CD4-positive, alpha-beta T cell (primary cell): ENCODE data around the gene NPAS3. TPM values are rescaled to one million over a fixed set of nuclear protein-coding genes. Genes with fewer than 3 reads are reported as not detected.

Experiments used
- ATAC-seq: fragments of 200-7000 bp; cut with Tn5 transposase; one replicate; pipeline ENCODE4 v1.10.0; 2022; ENCODE audit warnings: mild to moderate bottlenecking; ENCODE audit not compliant: poor library complexity
- CTCF ChIA-PET: fragments of 350-600 bp; sonication (Branson Sonifier 250); formaldehyde crosslinking; loops from one replicate; lab custom pipeline; 2021; ENCODE audit warnings: antibody characterized with exemption, inconsistent platforms; lab: Charles Lee
- POLR2A ChIA-PET: fragments of 350-600 bp; sonication (Branson Sonifier 250); formaldehyde crosslinking; loops from one replicate; lab custom pipeline; 2021; ENCODE audit warnings: antibody characterized with exemption, inconsistent platforms; lab: Charles Lee
- DNase-seq, 14 experiments: peaks; one replicate each; pipeline ENCODE4 v3.0.0-alpha.2; 2013 to 2020; ENCODE audit warnings: mixed read lengths in 2 of 14
- H3K27ac ChIP-seq, 2 donors: one replicate each; pipeline versions ENCODE4 v1.5.1 to v1.7.0; 2013; ENCODE audit warnings: low read length in 2 of 2, low read depth in 1 of 2, mild to moderate bottlenecking in 1 of 2
- H3K27me3 ChIP-seq, 2 experiments: 1 replicate in 1 of 2; 2 replicates in 1 of 2; pipeline versions ENCODE4 v1.6.1 to v1.7.0; 2013; ENCODE audit warnings: low read length in 2 of 2, control low read depth in 1 of 2, mild to moderate bottlenecking in 1 of 2, moderate library complexity in 1 of 2; ENCODE audit not compliant: insufficient read depth in 2 of 2, control insufficient read depth in 1 of 2
- H3K36me3 ChIP-seq: one replicate; pipeline ENCODE4 v1.6.1; 2013; ENCODE audit warnings: low read length, control low read depth; ENCODE audit not compliant: insufficient read depth
- H3K4me1 ChIP-seq: one replicate; pipeline ENCODE4 v1.6.1; 2013; ENCODE audit warnings: low read length, control low read depth; ENCODE audit not compliant: insufficient read depth
- H3K4me3 ChIP-seq: one replicate; pipeline ENCODE4 v1.5.1; 2013; ENCODE audit warnings: mild to moderate bottlenecking, low read length, moderate library complexity
- H3K9me3 ChIP-seq, 2 experiments: 1 replicate in 1 of 2; 2 replicates in 1 of 2; pipeline versions ENCODE4 v1.6.1 to v1.7.0; 2013; ENCODE audit warnings: low read length in 2 of 2, mild to moderate bottlenecking in 2 of 2, control low read depth in 1 of 2, moderate library complexity in 1 of 2; ENCODE audit not compliant: control insufficient read depth in 1 of 2, insufficient read depth in 1 of 2
- H3K27ac Mint-ChIP-seq: one replicate; pipeline ENCODE4 v1.8.0; 2020; ENCODE audit warnings: mixed read lengths
- H3K27me3 Mint-ChIP-seq: one replicate; pipeline ENCODE4 v1.8.0; 2021; ENCODE audit warnings: mixed read lengths
- H3K36me3 Mint-ChIP-seq: one replicate; pipeline ENCODE4 v1.8.0; 2021; ENCODE audit warnings: low read depth, mixed read lengths
- H3K4me1 Mint-ChIP-seq: one replicate; pipeline ENCODE4 v1.8.0; 2021; ENCODE audit warnings: low read depth, mixed read lengths
- H3K4me3 Mint-ChIP-seq: one replicate; pipeline ENCODE4 v1.8.0; 2020; ENCODE audit warnings: mild to moderate bottlenecking, mixed read lengths
- H3K9me3 Mint-ChIP-seq: one replicate; pipeline ENCODE4 v1.8.0; 2020; ENCODE audit warnings: mixed read lengths
- intact Hi-C, 2 experiments: fragments of 100-400 bp; cut with DNase I in 1 of 2; cut with micrococcal nuclease in 1 of 2; formaldehyde crosslinking; loops; one replicate each; pipeline versions ENCODE4 v1.15.1 to v1.9.0; 2023 to 2025; cut with DNase I, micrococcal nuclease
- total RNA-seq, 174 experiments: library from RNA in 2 of 174; stranded (reverse) in 2 of 174; gene quantifications; one replicate each; pipeline ENCODE4 v1.2.3 and lab custom pipeline; 2021 to 2026
- TF ChIP-seq, protein P1 (sequence below): fragments of 200-600 bp; IDR thresholded peaks from one replicate; pipeline ENCODE4 v1.8.0; 2022; ENCODE audit warnings: antibody characterized with exemption, mild to moderate bottlenecking

The NPAS3 gene
- total RNA-seq, 2 experiments from 2014 or later: not detected

DNA sequence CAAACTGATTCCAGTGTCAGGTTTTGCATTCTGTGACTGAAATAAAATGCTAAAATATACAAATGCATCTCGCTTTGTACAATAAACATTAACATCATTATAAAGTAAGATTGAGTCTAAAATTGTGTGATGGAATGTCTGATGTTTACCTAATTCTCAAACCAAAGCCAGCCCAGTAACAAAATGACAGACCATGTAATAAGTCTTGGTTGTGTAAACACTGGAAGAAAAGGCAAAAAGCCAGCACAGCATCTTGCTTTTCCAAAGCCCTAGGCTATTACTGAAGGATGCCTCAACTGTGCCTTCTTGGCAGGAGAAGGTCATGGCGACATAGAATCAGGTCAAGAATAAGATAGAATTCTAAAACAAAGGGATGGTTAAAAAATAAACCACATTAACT, 842.6 kb downstream of the NPAS3 start:
- no peak overlapping the region for H3K27ac Mint-ChIP-seq
- no peaks in the 10 kb centered on the region for H3K36me3 Mint-ChIP-seq
- POLR2A ChIA-PET: no interaction called here
- intact Hi-C loops: no loop called here
- no peak for DNase-seq
- Histone ChIP-seq H3K9me3 (no peaks in the 10 kb centered on the region), H3K27ac (no peak overlapping the region), H3K36me3 (no peaks in the 10 kb centered on the region), H3K4me3 (no peak overlapping the region), H3K4me1 (no peaks in the 10 kb centered on the region), H3K27me3 (no peaks in the 10 kb centered on the region)
- no peaks in the 10 kb centered on the region for H3K4me1 Mint-ChIP-seq
- ATAC-seq: no peak
- H3K27me3 Mint-ChIP-seq: peaks cover 9% of the 10 kb centered on the region
- TF ChIP-seq, protein P1, sequence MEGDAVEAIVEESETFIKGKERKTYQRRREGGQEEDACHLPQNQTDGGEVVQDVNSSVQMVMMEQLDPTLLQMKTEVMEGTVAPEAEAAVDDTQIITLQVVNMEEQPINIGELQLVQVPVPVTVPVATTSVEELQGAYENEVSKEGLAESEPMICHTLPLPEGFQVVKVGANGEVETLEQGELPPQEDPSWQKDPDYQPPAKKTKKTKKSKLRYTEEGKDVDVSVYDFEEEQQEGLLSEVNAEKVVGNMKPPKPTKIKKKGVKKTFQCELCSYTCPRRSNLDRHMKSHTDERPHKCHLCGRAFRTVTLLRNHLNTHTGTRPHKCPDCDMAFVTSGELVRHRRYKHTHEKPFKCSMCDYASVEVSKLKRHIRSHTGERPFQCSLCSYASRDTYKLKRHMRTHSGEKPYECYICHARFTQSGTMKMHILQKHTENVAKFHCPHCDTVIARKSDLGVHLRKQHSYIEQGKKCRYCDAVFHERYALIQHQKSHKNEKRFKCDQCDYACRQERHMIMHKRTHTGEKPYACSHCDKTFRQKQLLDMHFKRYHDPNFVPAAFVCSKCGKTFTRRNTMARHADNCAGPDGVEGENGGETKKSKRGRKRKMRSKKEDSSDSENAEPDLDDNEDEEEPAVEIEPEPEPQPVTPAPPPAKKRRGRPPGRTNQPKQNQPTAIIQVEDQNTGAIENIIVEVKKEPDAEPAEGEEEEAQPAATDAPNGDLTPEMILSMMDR: no peak
- no peak overlapping the region for H3K4me3 Mint-ChIP-seq
- H3K9me3 Mint-ChIP-seq: no peaks in the 10 kb centered on the region
- CTCF ChIA-PET: no interaction called here

DNA sequence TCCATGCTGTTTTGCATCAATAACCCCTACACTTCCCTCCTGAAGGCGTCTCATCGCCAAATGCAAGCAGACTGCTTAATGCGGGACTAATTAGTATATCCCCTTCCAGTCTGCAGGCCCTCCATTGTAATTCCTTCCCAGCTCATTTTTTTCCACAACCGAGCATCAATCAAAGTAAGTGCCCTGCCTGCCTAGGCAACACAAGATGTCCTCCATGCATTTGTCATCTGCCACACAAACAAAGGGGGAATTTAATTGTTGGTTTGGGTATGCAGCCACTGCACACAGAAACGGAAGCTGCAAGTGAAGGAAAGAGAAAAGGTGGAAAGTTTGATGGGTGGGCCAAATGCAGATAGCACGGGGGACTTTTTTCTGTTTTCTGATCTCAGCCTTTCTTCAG, 844.2 kb downstream of the NPAS3 start:
- no peaks in the 10 kb centered on the region for H3K9me3 Mint-ChIP-seq
- intact Hi-C loops: no loop called here
- H3K36me3 ChIP-seq: no peaks in the 10 kb centered on the region
- ChIA-PET CTCF (interaction anchor here (1.9 kb wide), 1 partner anchor 10 kb away, joined by 7 read pairs; no protein-coding TSS in a partner anchor), POLR2A (interaction anchor here (0.9 kb wide), 1 partner anchor 17 kb away, joined by 3 read pairs; no protein-coding TSS in a partner anchor)
- DNase-seq: no peak
- no peak overlapping the region for H3K4me3 ChIP-seq
- no peak for ATAC-seq
- no peak overlapping the region for H3K27ac ChIP-seq
- H3K36me3 Mint-ChIP-seq: no peaks in the 10 kb centered on the region
- TF ChIP-seq, protein P1: no peak
- H3K27me3 Mint-ChIP-seq: peaks cover 19% of the 10 kb centered on the region
- H3K27ac Mint-ChIP-seq: no peak overlapping the region
- no peaks in the 10 kb centered on the region for H3K4me1 Mint-ChIP-seq
- H3K27me3 ChIP-seq: no peaks in the 10 kb centered on the region
- no peak overlapping the region for H3K4me3 Mint-ChIP-seq
- no peaks in the 10 kb centered on the region for H3K4me1 ChIP-seq
- H3K9me3 ChIP-seq: no peaks in the 10 kb centered on the region

DNA sequence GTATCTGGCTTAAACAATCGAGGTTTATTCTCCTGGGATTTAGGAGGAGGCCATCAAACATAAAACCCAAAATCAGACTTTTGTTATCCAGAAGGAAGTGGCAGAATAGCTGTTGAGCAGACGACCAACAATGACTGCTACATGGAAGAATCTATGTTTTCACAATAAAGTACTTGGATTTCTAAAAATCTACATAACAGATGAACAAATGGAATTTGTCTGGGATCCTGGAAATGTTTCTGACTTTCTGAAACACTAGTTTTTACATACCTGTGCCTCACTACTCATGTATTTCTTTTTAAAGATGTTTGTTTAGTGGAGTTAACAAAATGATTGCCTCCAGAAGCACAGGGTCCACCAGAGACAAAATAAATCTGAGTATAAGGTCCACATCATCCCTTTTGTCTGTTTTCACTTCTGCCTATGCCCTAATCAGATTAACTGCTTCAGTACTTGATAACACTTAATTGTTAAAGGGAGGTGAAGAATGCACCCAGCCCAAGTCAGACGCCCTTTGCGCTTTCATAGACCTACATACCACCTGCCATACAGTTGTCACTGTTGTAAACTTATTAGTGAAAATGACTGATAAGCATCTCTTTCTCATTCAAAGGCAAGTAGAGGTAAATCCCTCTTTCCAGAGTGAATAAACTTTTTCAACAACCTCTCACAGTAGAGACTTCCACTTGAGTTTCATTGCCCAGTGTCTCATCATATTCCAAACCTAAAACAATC, 847.6 kb downstream of the NPAS3 start:
- peaks cover 21% of the 10 kb centered on the region for H3K27me3 Mint-ChIP-seq
- H3K36me3 Mint-ChIP-seq: no peaks in the 10 kb centered on the region
- H3K9me3 Mint-ChIP-seq: no peaks in the 10 kb centered on the region
- CTCF ChIA-PET: no interaction called here
- POLR2A ChIA-PET: no interaction called here
- TF ChIP-seq, protein P1: no peak
- no peak overlapping the region for H3K4me3 ChIP-seq
- DNase-seq (no peak), ATAC-seq (no peak)
- H3K27me3 ChIP-seq: no peaks in the 10 kb centered on the region
- H3K9me3 ChIP-seq: no peaks in the 10 kb centered on the region
- no peak overlapping the region for H3K4me3 Mint-ChIP-seq
- H3K27ac ChIP-seq: no peak overlapping the region
- intact Hi-C loops: no loop called here
- H3K27ac Mint-ChIP-seq: no peak overlapping the region
- no peaks in the 10 kb centered on the region for H3K4me1 ChIP-seq
- peaks cover 4% of the 10 kb centered on the region for H3K4me1 Mint-ChIP-seq
- no peaks in the 10 kb centered on the region for H3K36me3 ChIP-seq
